HG02981 (cell line): ENCODE results near the gene GPR142.

Experiments used
- ATAC-seq: cut with Tn5 transposase; IDR thresholded peaks from one replicate; pipeline ENCODE4 v1.9.1; 2021; ENCODE audit warnings: mild to moderate bottlenecking, moderate library complexity; ENCODE audit not compliant: unreplicated experiment

GPR142 gene

GRCh38 chr17:74343526-74344284 is 23.6 kb upstream of the GPR142 start:
- ATAC-seq: no peak

DNA sequence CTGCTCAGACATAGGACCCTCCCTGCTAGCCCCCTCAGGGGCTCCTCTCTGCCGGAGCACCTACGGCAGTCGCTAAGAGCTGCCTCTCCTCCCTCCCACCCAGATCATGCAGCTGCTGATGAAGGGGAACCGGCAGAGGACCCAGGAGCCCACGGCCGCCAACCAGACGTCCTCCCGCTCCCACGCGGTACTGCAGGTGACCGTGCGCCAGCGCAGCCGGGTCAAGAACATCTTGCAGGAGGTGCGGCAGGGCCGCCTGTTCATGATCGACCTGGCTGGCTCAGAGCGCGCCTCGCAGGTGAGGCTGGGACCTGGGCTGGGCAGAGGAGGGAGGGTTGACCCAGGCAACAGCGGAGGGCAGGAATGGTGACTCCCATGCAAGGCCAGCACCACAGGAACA is 22.6 kb upstream of the GPR142 start:
- no peak for ATAC-seq

DNA sequence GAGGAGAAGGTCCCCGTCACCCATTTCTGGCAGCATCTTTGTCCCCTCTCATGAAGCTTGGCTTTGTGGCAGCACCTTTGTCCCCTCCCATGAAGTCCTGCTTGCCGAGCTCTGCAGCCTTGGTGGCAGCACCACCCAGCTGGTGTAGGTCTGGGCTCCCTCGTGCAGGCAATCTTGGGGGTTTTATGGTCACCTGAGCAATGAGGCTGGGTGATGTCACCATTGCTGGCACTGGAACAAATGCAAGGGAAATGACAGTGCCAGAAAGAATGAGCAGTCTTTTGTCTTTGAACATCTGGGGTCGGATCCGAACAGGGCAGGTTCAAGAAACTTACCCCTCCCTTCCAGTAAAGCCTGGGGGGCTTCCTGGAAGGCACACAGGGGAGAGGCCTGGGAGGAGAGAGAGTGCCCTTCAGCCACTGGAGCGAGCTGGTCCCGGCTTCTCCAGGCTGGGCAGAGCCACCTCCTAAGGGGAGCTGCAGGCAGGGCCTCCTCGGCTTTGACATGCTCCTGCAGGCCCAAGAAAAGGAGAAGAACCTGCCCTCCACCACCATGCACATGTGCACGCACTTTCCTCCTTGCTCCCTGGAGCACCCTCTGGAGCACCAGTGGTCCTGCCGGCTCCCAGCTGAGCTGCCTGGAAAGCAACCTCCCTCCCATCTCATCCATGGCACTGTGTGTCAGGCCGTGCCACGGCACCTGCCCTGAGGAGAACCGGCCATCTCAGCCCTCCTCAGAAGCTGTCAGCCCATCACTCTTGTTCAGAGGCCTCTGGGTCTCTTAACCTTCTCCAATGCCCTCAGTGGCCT is 21.7 kb upstream of the GPR142 start:
- ATAC-seq: no peak

DNA sequence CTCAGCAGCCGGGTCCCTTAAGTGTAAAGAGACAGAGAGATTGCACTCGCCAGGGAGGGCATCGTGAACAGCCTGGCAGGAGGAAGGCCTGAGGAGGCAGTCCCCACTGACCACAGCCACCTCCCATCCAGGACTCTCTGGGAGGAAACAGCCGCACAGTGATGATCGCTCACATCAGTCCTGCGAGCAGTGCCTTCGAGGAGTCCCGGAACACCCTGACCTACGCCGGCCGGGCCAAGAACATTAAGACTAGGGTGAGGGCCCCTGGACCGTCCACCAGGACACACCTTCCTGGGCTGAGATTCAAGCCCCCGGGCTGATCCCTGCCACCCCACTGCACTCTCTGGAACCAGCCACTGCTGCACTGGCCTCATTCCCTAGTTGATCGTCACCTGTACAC is 19.7 kb upstream of the GPR142 start:
- no peak for ATAC-seq

DNA sequence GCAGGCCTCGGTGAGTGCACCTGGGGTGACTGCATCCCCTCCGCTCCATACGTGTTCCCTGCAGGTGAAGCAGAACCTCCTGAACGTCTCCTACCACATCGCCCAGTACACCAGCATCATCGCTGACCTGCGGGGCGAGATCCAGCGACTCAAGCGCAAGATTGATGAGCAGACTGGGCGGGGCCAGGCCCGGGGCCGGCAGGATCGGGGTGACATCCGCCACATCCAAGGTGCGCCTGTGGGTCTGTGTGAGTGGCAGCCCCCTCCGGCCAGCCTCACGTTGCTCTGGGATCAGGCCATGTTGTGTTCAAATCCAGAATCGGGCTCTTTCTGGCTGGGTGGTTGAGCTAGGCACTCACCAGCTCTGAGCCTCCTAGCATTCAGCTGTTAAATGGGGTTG is 18.2 kb upstream of the GPR142 start:
- ATAC-seq: no peak

DNA sequence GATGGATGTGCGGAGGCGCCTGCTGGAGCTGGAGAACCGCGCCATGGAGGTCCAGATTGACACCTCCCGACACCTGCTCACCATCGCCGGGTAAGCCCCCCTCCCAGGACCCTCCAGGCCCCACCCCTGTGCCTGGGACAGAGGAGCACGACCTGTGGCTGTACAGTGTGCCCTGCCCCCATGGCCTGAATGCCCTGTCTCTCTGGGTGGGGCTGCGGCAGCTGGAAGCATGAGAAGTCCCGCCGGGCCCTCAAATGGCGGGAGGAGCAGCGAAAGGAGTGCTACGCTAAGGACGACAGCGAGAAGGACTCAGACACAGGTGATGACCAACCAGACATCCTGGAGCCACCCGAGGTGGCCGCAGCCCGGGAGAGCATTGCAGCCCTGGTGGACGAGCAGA is 16.8 kb upstream of the GPR142 start:
- no peak for ATAC-seq

- ATAC-seq: no peak
These were observed 15.6 kb upstream of the GPR142 start for GRCh38 chr17:74351552-74352210.

DNA sequence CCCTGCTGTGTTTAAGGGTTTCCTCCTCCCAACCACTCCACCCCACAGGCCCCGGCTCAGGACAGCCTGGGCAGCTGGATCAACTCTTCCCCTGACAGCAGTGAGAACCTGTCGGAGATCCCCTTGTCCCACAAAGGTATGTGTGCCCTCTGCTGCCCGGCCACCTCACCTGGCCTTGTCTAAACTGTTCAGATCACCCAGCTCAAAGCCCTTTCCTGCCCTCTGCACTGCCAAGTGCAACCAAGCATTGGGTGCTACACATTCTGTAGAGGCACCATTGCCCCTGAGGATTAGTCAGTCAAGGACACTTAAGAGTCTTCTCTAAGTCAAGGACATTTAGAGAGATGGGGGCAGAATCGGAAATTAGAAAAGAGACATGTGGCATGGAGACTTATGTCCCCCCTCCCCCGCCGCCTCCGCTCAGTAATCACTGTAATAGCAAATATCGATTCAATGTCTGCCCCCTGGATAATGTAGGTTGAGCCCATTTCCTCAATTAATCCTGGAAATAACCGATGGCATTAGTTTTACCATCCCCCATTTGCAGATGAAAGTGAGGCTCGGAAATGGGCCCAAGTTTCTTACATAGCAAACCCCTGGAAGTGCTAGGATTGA is 13.8 kb upstream of the GPR142 start:
- no peak for ATAC-seq

GRCh38 chr17:74354123-74354522 is 13.2 kb upstream of the GPR142 start:
- ATAC-seq: no peak

- ATAC-seq: no peak
These were observed 12.7 kb upstream of the GPR142 start for GRCh38 chr17:74354561-74354960.

GRCh38 chr17:74355065-74355464 is 12.2 kb upstream of the GPR142 start:
- no peak for ATAC-seq

GRCh38 chr17:74356646-74357465 is 10.4 kb upstream of the GPR142 start:
- ATAC-seq: no peak

GRCh38 chr17:74357466-74357809 is 9.9 kb upstream of the GPR142 start:
- ATAC-seq: no peak

- no peak for ATAC-seq
These were observed 8.6 kb upstream of the GPR142 start for GRCh38 chr17:74358697-74359096.

DNA sequence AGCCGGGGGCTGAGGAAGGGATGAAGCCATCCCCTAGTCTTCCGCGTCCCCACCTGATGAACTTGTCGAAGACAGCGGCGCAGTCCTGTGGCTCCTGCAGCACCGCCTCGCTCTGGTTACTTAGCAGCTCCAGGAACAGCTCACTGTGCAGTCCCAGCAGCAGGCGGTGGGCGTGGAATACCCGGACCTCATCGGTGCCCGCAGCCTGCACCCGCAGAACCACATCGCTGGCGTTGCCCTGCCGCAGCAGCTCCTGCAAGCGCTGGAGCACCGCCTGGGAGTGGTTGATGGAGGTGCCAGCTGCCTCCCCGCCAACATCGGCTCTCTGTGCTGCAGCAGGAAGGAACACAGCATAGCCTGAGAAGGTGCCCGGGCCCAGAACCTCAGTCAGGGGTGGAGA is 7.4 kb upstream of the GPR142 start:
- no peak for ATAC-seq

DNA sequence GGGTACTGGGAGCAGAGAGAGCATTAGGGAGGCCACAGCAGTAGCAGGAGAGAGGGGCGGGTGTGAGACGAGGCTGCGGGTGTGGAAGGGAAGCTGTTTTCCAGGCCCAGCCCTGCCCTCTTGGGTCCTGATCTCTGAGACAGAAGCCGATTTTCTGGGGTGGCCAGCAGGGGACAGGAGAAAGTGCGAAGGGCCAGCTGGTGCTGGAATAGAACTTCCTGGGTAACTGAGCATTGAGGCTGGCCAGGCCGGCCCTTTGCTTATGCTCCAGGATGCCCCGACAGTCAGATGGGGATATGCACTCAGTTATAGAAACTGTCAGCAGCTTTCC is 6.4 kb upstream of the GPR142 start:
- ATAC-seq: no peak

DNA sequence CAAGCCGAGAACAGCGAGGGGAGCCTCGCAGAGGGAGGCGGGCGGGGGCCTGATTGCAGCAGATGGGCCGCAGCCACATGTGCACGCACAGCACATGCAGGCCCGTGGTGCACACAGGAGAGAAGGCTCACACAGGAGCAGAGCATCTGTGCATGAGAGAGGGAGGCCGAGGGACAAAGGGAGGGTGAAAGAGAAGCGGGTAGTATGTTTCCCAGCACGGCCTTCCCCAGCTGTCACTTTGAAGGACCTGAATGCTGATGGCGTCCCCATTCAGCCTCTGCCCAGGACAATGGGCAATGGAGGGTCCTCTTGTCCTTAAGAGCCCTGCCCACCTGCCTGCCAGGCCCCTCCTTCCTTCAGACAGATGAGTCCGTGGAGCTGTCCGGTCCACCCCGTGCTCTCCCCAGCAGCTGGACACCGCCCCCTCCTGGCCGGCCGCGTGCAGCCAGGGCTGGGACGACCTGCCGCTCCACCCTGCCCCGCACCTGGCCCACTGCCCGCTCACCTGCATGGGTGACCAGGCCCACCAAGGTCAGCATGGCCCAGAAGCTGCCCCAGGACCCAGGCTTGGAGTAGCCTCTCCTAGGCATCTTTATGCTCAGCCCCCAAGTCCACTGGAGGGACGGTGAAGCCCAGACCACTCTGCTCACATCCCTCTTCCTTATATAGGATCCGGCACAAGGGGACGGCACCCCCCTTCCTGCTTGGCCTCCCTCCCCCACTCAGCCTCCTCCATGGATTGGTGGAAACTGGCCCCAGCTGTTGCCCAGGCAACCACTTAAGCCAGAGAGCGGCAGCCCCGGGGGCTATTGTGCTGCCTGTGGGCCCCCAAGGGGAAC is 5.9 kb upstream of the GPR142 start, which contains the start of gene BTBD17:
Gene BTBD17 (minus strand): TSS at position 639 of the 839 bp plus-strand sequence. CDS start 49 bp downstream, at position 590.
- ATAC-seq: no peak

- ATAC-seq: no peak
These were observed 5.3 kb upstream of the GPR142 start for GRCh38 chr17:74362069-74362405.

GRCh38 chr17:74362810-74363498 is 4.4 kb upstream of the GPR142 start:
- no peak for ATAC-seq
